ENCODE measurements around the gene GLIS1.
"Not testable (repeated sequence)": the region's sequence is repeated elsewhere in the genome, so short reads cannot be mapped to it uniquely, and the experiment has no call there.

Gene GLIS1

GRCh38 chr1:53559391-53559815, 179.6 kb downstream of the GLIS1 start:
- H3K27ac ChIP-seq (ENCODE audit: insufficient read depth, low read length, poor library complexity, severe bottlenecking) = no peak overlapping the region
- no peak overlapping the region for H3K4me3 ChIP-seq (ENCODE audit: insufficient read depth, low read depth, low read length, poor library complexity, severe bottlenecking)
- H3K4me1 ChIP-seq (ENCODE audit: control insufficient read depth, insufficient read depth, low read length, poor library complexity, severe bottlenecking) = no peaks in the 10 kb centered on the region
- H3K9me3 ChIP-seq (ENCODE audit: control insufficient read depth, low read length) = no peaks in the 10 kb centered on the region
- DNase-seq = no peak
- peaks cover 11% of the 10 kb centered on the region for H3K27me3 ChIP-seq (replicated peaks; ENCODE audit: control insufficient read depth, insufficient read depth, low read length, poor library complexity, severe bottlenecking)
- H3K36me3 ChIP-seq (ENCODE audit: control insufficient read depth, insufficient read depth, low read length) = no peaks in the 10 kb centered on the region

- Histone ChIP-seq H3K27me3 (replicated peaks; ENCODE audit: control insufficient read depth, insufficient read depth, low read length, poor library complexity, severe bottlenecking) (peaks cover 11% of the 10 kb centered on the region), H3K4me3 (ENCODE audit: insufficient read depth, low read depth, low read length, poor library complexity, severe bottlenecking) (no peak overlapping the region), H3K4me1 (ENCODE audit: control insufficient read depth, insufficient read depth, low read length, poor library complexity, severe bottlenecking) (no peaks in the 10 kb centered on the region), H3K9me3 (ENCODE audit: control insufficient read depth, low read length) (no peaks in the 10 kb centered on the region), H3K36me3 (ENCODE audit: control insufficient read depth, insufficient read depth, low read length) (no peaks in the 10 kb centered on the region), H3K27ac (ENCODE audit: insufficient read depth, low read length, poor library complexity, severe bottlenecking) (no peak overlapping the region)
- no peak for DNase-seq
Observed at GRCh38 chr1:53558739-53559315, 180.1 kb downstream of the GLIS1 start.

GRCh38 chr1:53557830-53558738, 180.9 kb downstream of the GLIS1 start:
- H3K9me3 ChIP-seq (ENCODE audit: control insufficient read depth, low read length) = no peaks in the 10 kb centered on the region
- DNase-seq = no peak
- no peak overlapping the region for H3K4me3 ChIP-seq (ENCODE audit: insufficient read depth, low read depth, low read length, poor library complexity, severe bottlenecking)
- no peaks in the 10 kb centered on the region for H3K4me1 ChIP-seq (ENCODE audit: control insufficient read depth, insufficient read depth, low read length, poor library complexity, severe bottlenecking)
- no peaks in the 10 kb centered on the region for H3K36me3 ChIP-seq (ENCODE audit: control insufficient read depth, insufficient read depth, low read length)
- no peak overlapping the region for H3K27ac ChIP-seq (ENCODE audit: insufficient read depth, low read length, poor library complexity, severe bottlenecking)
- peaks cover 11% of the 10 kb centered on the region for H3K27me3 ChIP-seq (replicated peaks; ENCODE audit: control insufficient read depth, insufficient read depth, low read length, poor library complexity, severe bottlenecking)

GRCh38 chr1:53557369-53557768, 181.6 kb downstream of the GLIS1 start:
- no peaks in the 10 kb centered on the region for H3K9me3 ChIP-seq (ENCODE audit: control insufficient read depth, low read length)
- no peak for DNase-seq

GRCh38 chr1:53556657-53557227, 182.2 kb downstream of the GLIS1 start:
- H3K4me3 ChIP-seq (ENCODE audit: insufficient read depth, low read depth, low read length, poor library complexity, severe bottlenecking) = no peak overlapping the region
- no peaks in the 10 kb centered on the region for H3K4me1 ChIP-seq (ENCODE audit: control insufficient read depth, insufficient read depth, low read length, poor library complexity, severe bottlenecking)
- DNase-seq = no peak
- H3K27me3 ChIP-seq (replicated peaks; ENCODE audit: control insufficient read depth, insufficient read depth, low read length, poor library complexity, severe bottlenecking) = peaks cover 5% of the 10 kb centered on the region
- H3K36me3 ChIP-seq (ENCODE audit: control insufficient read depth, insufficient read depth, low read length) = no peaks in the 10 kb centered on the region
- no peaks in the 10 kb centered on the region for H3K9me3 ChIP-seq (ENCODE audit: control insufficient read depth, low read length)
- no peak overlapping the region for H3K27ac ChIP-seq (ENCODE audit: insufficient read depth, low read length, poor library complexity, severe bottlenecking)

More at GRCh38 chr1:53557369-53557768, 181.6 kb downstream of the GLIS1 start:
- Histone ChIP-seq H3K27ac (ENCODE audit: insufficient read depth, low read length, poor library complexity, severe bottlenecking) (no peak overlapping the region), H3K27me3 (replicated peaks; ENCODE audit: control insufficient read depth, insufficient read depth, low read length, poor library complexity, severe bottlenecking) (peaks cover 5% of the 10 kb centered on the region), H3K4me3 (ENCODE audit: insufficient read depth, low read depth, low read length, poor library complexity, severe bottlenecking) (no peak overlapping the region), H3K36me3 (ENCODE audit: control insufficient read depth, insufficient read depth, low read length) (no peaks in the 10 kb centered on the region), H3K4me1 (ENCODE audit: control insufficient read depth, insufficient read depth, low read length, poor library complexity, severe bottlenecking) (no peaks in the 10 kb centered on the region)

GRCh38 chr1:53555620-53556326, 183.2 kb downstream of the GLIS1 start:
- not testable (repeated sequence) for H3K4me1 ChIP-seq (ENCODE audit: control insufficient read depth, insufficient read depth, low read length, poor library complexity, severe bottlenecking); H3K4me3 ChIP-seq (ENCODE audit: insufficient read depth, low read depth, low read length, poor library complexity, severe bottlenecking); DNase-seq; H3K9me3 ChIP-seq (ENCODE audit: control insufficient read depth, low read length); H3K27ac ChIP-seq (ENCODE audit: insufficient read depth, low read length, poor library complexity, severe bottlenecking); H3K27me3 ChIP-seq (replicated peaks; ENCODE audit: control insufficient read depth, insufficient read depth, low read length, poor library complexity, severe bottlenecking); H3K36me3 ChIP-seq (ENCODE audit: control insufficient read depth, insufficient read depth, low read length)

- DNase-seq = no peak
- Histone ChIP-seq H3K27ac (ENCODE audit: insufficient read depth, low read length, poor library complexity, severe bottlenecking) (no peak overlapping the region), H3K4me1 (ENCODE audit: control insufficient read depth, insufficient read depth, low read length, poor library complexity, severe bottlenecking) (no peaks in the 10 kb centered on the region), H3K36me3 (ENCODE audit: control insufficient read depth, insufficient read depth, low read length) (no peaks in the 10 kb centered on the region), H3K4me3 (ENCODE audit: insufficient read depth, low read depth, low read length, poor library complexity, severe bottlenecking) (no peak overlapping the region), H3K9me3 (ENCODE audit: control insufficient read depth, low read length) (no peaks in the 10 kb centered on the region), H3K27me3 (replicated peaks; ENCODE audit: control insufficient read depth, insufficient read depth, low read length, poor library complexity, severe bottlenecking) (no peaks in the 10 kb centered on the region)
Observed at GRCh38 chr1:53554592-53555305, 184.2 kb downstream of the GLIS1 start.

- Histone ChIP-seq H3K27ac (ENCODE audit: insufficient read depth, low read length, poor library complexity, severe bottlenecking) (no peak overlapping the region), H3K9me3 (ENCODE audit: control insufficient read depth, low read length) (no peaks in the 10 kb centered on the region), H3K4me3 (ENCODE audit: insufficient read depth, low read depth, low read length, poor library complexity, severe bottlenecking) (no peak overlapping the region), H3K27me3 (replicated peaks; ENCODE audit: control insufficient read depth, insufficient read depth, low read length, poor library complexity, severe bottlenecking) (no peaks in the 10 kb centered on the region), H3K4me1 (ENCODE audit: control insufficient read depth, insufficient read depth, low read length, poor library complexity, severe bottlenecking) (no peaks in the 10 kb centered on the region), H3K36me3 (ENCODE audit: control insufficient read depth, insufficient read depth, low read length) (no peaks in the 10 kb centered on the region)
- DNase-seq = no peak
Observed at GRCh38 chr1:53553734-53554509, 185.0 kb downstream of the GLIS1 start.

Data from effector memory CD4-positive, alpha-beta T cell (primary cell).